Activated T-cell treated with anti-CD3 and anti-CD28 coated beads for 24 hours (primary cell): ENCODE measurements around the gene PIMREG.

Source experiments
- DNase-seq: peaks from one replicate; pipeline ENCODE4 v3.0.0-alpha.2; 2020; ENCODE audit warnings: low read depth

Gene PIMREG, protein sequence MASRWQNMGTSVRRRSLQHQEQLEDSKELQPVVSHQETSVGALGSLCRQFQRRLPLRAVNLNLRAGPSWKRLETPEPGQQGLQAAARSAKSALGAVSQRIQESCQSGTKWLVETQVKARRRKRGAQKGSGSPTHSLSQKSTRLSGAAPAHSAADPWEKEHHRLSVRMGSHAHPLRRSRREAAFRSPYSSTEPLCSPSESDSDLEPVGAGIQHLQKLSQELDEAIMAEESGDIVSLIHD

DNA sequence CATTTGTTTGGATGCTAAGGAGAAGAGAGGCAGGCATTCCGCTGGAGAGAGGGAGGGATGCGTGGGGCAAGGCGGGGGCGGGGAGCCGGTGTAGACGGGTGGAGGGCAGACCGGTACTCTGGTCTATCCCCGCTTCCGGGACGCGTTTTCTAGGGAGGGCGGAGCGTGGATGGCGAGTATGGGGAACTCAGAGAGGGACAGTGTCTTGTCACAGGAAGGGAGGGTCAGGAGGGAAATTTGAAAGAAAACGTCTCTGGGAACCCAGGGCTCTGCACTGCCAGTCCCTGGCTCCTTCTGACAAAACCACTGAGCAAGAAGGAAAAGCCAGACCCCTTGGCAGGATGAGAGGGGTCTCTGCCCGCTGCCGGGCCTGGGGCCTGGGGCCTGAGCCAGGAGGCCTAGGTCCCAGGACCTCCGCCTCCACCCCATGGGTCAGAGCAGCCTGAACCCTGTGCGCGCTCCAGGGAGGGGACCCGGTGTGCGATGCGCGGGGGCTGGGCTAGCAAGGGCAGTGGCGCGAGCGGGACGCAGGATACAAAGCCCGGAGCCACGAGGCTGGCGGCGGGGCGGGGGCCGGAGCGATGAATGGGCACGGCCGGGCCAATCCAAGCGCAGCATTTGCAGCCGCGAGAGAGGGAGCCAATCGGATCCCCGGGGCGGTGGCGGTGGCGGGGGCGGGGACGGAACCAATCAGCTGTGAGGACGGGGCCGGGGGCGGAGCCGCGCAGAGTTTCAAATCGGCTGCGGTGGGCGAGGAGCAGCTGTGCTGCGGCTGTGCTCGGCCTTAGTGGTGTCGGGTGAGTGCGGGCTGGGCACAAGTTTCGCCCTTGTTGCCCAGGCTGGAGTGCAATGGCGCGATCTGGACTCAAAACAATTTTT is at the start of gene PIMREG:
PIMREG (plus strand) TSS at position 764 of the 879 bp plus-strand sequence. CDS start 656 bp downstream, outside the sequence.
- peak; percentile 93 for DNase-seq

DNA sequence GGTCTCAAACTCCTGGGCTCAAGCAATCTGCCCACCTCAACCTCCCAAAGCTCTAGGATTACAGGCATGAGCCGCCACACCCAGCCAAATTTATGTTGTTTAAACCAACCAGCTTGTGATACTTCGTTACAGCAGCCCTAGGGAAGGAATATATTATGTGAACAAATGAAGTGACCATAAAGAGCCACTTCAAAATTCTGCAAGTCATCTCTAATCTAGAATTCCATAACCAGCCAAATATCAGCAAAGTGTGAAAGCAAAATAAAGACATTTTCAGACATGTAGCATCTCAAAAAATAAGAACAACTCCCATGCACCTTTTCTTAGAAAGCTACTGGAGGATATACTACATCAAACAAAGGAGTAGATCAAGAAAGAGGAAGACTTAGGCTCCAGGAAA is 45.3 kb upstream of the PIMREG start:
- DNase-seq: no peak

DNA sequence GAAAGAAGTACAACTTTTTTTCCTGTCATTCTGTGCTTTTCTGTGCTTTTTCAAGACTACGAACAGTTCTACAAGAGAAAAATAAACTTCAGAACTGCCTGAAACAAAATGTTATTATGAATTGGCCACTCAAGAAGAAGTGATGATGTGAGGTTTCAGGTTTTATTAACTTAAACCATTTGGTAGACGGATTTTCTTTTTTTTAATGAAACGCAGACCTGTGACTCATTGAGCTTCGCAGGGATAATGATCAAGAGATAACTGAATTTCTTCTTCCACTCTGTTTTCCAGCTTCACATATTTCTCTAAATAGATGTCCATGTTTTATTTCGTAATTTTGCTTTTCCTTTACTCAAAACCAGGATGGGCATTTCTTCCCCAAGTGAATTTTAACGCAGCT is 42.0 kb upstream of the PIMREG start:
- DNase-seq: no peak

DNA sequence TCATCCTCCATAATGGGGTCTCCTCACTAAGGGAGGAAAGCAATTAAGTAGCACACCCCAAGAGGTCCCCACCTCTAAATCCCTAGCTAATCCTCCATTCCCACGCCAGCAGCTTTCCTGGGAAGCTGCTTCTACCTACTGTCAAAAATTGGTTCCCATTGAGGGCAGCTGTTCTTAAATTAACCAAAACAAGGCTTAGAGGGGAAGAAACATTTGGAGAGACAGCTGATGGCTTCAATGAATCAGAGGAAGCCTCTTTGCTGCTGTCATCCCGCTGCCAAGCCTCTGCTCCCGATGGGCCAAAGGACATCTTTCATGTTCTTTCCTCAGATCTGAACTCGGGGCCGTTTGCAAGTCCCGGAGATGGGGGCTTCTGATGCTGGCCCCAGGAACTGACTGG is 36.0 kb upstream of the PIMREG start:
- no peak for DNase-seq

DNA sequence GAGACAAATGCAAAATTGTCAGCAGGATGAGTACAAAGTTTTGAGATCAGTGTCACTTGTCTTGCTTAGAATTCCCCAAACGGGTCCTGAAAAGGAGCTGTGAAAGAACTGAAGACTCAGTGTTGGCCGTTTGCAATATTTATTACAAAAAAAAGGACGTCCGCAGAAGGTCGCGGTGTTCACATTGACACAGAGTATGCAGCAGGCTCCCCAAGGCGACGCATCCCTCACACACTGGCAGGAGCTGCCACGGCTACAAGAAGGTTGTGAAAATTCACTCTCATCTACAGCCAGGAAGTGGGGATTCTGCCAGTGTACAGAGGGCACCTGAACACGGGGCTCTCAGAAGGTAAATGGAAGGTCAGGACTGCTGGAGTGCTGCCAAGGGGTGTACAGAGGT is 35.5 kb upstream of the PIMREG start:
- DNase-seq: no peak

DNA sequence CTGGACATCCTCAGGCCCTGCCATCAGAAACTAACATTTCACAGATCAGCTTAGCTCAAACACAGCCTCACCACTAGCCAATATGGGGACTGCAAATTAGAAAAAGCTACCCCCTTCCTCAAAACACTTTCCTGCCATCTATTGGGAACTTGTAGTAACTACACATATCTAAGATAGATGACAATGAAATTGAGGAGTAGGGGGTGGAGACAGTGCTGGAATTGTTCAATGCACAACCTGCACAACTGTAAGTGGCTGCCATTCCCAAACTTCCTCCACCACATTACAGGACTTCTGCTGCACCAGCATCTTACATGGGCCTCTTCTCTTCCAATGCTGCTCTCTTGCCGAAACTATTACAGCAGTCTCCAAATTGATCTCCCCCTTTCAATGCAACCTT is 31.2 kb upstream of the PIMREG start:
- DNase-seq: no peak

DNA sequence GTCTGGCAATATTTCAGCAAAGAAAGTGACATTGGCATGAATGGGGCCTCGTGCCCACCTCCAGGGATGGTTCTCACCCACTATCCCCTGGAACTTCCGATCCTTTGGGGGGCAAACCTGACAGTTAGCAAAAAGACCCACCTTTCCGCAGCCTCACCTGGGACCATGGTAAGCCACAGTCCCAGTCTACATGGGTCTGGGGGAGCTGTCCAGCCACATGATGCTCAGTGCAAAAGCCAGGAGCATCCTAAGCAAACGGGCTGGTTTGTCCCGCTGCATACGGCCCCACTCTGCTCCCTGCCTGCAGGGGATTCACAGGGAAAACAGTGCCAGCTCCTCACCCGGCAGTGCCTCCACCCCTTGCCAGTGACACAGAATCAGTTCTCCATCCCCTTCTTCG is 28.6 kb upstream of the PIMREG start:
- no peak for DNase-seq

DNA sequence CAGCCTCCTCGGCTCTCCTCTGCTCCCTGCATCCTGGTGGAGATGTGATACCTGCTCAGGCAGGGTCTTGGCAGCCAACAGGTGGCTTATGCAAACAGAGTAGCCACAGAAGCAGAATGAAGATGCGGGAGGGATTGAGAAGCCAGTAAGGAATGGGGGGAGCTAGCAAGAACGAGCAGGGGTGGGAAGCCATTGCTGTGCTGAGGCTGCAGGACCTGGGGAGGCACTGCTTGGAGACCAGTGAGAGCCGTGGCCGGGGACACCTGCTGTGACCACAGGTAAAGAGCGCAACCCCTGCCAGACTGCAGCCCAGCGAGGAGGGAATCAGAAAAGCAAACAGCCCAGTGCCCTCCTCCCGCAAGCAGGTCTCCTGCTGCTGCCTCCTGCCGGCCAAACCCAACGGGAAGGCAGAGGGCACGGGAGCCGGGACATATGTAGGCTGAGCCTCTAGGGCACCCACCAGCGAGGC is 24.0 kb upstream of the PIMREG start:
- DNase-seq: no peak

DNA sequence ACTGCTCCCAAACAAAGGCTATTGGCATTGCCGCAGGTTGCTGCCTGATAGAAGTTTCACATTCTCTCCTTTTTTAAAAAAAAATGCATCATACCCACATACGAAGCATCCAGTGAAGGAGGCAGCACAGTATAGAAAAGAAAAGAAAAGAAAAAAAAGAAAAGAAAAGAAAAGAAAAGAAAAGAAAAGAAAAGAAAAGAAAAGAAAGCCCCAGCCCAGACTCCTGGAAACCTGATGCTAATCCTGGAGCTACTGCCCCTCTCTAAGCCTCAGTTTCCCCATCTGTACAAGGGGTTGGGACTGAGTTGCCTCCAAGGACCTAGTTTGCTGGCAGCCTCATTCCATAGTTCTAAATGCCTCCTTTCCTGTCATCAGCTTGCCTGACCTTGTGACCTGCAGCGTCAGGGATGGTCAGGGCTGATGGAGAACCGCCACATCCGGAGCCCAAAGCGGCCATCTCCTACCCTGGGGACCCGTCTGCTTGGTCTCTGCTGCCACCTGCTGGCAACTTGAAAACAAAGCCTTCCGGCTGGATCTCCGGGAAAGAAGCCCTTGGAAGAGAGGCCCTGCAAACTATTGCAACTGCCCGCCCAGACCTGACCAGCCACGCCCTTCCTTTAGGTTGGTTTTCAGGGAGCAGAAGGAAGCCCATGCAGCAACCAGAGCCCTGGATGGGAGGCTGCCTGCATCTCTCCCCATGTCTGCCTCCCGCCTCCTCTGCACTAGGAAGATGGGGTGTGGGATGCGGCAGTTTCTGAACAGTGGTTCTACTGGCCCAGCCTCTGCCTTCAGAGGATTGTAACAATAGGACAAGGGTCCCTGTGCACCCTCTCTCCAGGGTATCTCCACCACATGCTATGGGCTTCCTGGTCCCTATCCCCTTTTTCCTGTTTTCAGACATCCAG is 22.3 kb upstream of the PIMREG start:
- peak; percentile 69 for DNase-seq

DNA sequence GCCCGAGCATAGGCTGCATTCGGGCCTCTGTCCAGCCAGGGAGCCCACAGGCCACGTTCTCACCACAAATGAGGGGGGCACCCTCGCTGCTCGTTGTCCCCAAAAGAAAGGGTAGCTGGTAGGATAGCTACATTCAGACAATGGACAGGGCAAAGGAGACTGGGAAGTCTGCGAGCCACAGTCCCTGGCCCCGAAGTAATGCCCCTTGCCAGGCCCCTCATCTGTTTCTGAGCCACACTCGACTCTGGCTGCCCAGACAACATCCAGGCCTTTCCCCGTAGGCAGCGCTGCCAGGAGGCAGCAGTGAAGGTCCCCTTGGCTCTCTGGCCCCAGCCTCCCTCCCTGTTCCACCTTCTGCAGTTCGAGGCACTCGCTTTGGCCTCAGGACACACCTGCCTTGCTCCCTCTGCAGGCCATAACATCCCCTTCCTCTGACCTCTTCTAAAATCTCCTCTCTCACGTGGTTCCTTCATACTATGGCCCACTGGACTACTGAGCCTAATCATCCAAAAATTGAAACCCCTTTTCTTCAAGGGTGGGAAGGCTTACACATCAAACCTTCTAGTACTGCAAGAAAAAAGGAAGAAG is 21.5 kb upstream of the PIMREG start:
- DNase-seq: no peak

DNA sequence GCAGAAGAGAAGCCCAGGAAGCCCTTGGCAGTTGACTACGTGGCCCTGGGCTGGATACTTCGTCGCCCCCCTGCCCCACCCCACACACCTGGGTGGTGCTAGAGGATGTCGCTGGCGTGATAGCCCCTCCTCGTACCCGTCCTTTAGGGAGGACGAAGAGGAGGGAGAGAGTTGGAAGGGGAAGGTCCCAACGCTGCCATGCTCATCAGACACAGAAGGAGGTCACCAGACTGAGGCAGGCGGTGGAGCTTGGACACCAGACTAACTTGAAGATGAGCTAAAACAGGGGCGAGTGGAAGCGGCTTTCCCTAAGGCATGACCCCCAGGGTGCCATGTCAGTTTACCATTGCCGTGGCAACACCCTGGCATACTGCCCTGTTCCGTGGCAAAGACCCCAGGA is 20.3 kb upstream of the PIMREG start:
- no peak for DNase-seq

DNA sequence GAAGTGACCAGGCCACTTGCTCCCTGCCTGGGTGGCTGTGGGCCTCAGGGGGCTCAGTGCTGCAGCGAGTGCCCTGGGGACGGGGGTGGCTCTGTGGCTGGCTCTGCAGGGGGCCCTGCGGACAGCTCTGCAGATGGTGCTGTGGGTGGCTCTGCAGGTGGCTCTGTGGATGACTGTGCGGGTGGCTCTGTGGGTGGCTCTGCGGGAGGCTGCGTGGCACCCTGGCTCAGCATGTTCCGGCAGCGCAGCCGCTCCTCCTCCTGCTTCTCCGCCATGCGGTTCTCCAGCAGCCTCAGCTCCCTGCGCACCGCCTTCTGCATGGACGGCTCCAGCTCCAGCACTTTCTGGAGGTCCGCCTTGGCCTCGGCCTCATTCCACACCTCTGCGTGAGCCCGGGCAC is 18.8 kb upstream of the PIMREG start:
- no peak for DNase-seq

DNA sequence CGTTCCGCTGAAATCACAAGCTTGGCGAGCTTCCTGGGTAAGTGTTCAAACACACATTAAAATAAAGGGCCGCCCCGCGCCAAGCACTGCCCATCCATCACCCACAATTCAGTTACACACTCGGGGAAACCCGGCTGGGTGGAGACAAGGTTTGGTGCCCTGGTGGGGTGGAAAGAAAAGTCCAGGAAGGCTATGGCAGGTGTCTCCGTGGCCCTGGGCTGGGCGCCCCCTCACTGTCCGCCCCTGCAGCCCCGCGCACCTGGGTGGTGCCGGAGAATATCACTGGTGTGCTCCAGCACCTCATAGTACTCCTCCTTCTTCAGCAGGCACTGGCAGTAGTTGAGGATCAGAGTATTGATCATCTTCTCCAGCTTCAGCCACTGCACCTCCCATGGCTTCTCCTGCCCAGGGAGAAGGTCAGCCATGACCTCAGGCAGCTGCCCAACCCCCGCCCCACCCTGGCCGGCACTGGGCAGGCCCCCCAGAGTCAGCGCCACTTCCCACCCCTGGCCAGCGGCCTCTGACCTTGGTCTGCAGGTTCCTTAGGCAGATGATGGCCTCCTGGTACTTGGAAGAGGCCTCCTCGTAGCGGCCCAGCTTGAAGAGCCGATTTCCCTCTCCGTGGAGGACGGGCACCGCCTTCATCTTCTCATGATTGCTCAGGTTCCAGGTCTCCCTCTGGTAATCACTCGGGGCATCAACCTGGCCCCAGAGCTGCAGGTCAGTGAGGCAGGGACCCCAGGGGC is 17.7 kb upstream of the PIMREG start:
- no peak for DNase-seq

DNA sequence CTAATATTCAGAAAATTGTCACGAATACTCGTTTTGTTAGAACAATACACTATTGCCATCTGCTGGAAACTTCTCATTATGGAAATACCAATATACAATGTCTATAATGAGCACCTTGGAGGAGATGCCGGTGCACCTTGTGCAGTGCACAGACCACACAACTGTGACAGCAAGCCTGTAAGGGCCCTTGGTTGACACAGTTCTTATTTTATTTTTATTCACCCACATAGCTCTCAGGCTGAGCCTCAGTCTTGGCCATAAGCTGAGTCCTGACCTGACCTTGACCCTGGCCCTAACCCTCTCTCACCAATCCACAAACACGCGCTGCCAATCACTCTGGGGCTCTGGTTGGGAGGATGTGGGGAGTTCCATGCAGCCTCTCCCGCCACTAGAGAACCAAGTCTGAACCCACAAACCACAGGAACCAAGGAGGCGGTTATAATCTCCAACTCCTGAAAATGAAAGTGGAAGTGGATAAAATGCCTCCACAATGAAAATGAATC is 16.9 kb upstream of the PIMREG start:
- peak; percentile 31 for DNase-seq

DNA sequence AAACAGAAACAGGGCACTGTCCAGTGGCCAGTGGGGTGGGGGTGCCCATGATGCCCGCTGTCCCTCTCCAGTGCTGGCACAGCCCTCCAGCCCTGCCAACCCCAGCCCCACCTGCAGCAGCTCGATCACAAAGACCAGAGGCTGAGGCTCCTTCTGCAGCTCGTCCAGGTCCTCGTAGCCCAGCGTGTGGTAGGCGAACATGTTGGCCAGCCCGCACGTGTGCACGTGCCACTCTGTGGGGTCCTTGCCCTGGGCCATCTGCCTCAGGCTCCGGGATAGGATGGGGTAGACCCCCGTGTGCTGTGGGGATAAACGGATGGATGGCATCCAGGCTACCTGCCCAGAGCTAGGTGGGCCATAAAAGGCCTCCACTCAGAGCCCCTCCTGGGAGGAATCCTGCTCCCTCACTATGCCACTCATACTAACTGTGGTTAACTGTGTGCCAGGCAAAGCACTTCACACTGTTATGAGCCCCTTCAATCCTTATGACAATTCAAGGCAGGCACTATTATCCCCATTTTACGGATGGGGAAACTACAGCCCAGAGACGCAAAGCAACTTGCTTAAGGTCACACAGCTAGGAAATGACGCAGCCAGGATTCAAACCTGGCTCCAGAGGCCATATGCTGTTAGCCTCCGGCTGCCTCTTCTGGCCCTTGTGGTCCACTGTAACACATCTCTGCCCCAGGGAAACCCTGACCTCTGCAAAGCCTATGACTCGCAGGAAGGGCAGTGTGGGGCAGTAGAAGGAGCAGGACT is 15.9 kb upstream of the PIMREG start:
- DNase-seq: no peak

DNA sequence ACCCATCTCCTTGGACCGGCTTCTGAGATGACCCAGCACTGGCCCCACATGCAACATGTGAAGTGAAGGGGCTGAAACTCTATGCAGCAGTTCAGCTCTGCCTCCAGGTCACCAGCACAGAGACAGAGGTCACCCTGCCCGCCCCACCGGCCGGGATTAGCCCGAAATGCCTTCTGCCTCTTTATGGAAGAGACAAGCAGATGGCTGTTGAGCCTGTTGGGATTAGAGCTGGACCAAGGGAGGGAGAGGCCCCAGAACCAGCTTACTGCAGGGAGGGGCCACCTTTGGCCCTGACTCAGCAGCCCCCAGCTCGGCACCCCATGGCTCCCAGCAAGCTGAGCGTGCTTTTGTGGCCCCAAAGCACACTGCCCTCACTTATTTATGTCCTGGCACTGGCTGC is 15.0 kb upstream of the PIMREG start:
- DNase-seq: no peak

DNA sequence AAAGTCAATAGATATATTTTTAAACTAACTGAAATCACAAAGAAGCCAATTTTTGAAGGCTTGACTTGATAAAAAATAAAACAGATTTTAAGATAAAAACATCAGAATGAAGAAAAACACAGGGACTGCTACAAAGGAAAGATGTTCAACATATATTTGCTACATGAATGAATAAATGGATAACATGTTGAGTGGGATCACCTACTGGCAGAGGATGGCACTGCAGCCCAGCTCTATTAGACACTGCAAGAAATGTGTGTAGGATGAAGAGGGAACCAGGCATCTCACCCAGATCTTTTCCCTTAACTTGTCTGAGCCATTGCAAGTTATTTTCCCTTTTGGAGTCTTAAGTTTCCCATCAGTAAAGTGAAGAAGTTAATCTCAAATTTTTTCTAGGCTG is 13.5 kb upstream of the PIMREG start:
- DNase-seq: no peak

DNA sequence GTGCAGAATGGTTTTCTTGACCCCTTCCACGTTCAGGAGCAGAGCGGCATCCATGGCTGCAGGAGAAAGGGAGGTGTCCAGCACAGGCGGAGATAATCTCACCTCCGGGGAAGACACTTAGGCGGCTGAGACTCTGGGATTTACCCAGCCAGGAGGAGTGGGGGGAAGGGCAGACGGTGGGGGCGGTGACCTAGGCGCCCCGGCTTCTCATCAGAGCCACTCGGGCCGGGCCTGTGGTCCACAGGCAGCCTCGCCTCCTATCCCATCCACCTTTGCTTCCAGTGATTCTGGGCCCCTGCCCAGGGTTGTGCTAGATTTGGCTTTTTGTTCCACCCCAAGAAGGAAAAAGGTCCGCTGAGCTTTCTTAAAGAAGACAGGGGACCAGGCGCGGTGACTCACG is 9.2 kb upstream of the PIMREG start, which contains the start of gene AIPL1:
AIPL1 (minus strand) TSS at position 71 of the 400 bp plus-strand sequence; CDS start at position 54, 17 bp downstream.
- no peak for DNase-seq

DNA sequence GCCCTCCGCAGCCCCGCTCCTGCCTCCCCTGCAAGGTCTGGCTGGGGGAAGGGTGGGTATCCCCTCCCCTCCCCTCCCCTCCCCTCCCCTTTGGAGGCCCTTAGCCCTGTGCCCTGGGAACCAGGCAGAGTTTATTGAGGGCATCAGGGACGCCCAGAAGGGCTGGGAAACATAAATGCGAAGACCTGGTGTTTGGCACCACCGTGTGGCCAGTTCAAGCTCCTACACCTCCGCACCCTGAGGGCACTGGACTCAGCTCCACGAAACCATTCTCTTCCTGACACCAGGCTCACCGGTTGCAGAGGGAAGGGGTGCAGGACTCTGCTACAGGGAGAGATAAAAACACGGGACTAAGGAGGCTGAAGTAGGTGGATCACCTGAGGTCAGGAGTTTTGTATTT is 8.3 kb upstream of the PIMREG start:
- DNase-seq: peak; percentile 54

DNA sequence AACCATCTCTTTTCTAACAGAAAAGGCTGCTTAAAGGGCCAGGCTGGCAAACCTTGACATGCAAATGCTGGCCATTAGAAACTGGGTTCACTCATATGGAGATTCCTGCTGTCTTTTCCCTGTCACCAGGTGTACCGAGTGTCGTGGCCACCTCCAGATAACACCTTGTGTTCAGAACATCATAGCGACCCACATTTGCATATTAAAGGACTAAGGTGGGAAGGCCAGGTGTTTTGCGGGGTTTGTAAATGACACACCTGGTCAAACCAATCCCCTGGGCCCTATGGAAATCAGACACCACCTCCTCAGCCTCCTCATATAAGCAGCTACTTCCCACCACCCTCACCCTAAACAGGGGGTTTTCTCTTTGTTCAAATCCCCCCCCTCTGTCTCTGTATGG is 6.8 kb upstream of the PIMREG start:
- no peak for DNase-seq
